Head of caudate nucleus (tissue), 42 donors: ENCODE measurements around the gene ANKRD44.

Experiments
- DNase-seq, 42 donors: peaks; one replicate each; pipeline versions ENCODE4 v3.0.0 to v3.0.0-alpha.2; 2020 to 2021; ENCODE audit warnings: mixed read lengths in 7 of 42
- intact Hi-C: fragments of 100-400 bp; cut with DNase I; formaldehyde crosslinking; loops from one replicate; pipeline ENCODE4 v1.15.0; 2022

The ANKRD44 gene

GRCh38 chr2:197217541-197217940 is 93.0 kb downstream of the ANKRD44 start:
- DNase-seq = no peak
- intact Hi-C loops = no loop called here

GRCh38 chr2:197216361-197216979 is 94.1 kb downstream of the ANKRD44 start:
- intact Hi-C loops = no loop called here

GRCh38 chr2:197215748-197216360 is 94.7 kb downstream of the ANKRD44 start:
- DNase-seq = no peak
- intact Hi-C loops = no loop called here

More at GRCh38 chr2:197216361-197216979, 94.1 kb downstream of the ANKRD44 start:
- no peak for DNase-seq

- peak in 14 of 42 donors; percentile 7 to 56 (median 24) for DNase-seq
- intact Hi-C loops = no loop called here
These were observed 98.0 kb downstream of the ANKRD44 start for GRCh38 chr2:197212344-197213262.

GRCh38 chr2:197211881-197212342 is 98.7 kb downstream of the ANKRD44 start:
- DNase-seq = peak in 1 of 42 donors; percentile 42
- intact Hi-C loops = no loop called here

- intact Hi-C loops = no loop called here
- DNase-seq = no peak
These were observed 100.2 kb downstream of the ANKRD44 start for GRCh38 chr2:197210430-197210829.

GRCh38 chr2:197209742-197210408 is 100.7 kb downstream of the ANKRD44 start:
- intact Hi-C loops = no loop called here
- DNase-seq = no peak

- intact Hi-C loops = no loop called here
- no peak for DNase-seq
These were observed 101.3 kb downstream of the ANKRD44 start for GRCh38 chr2:197209246-197209645.

- no peak for DNase-seq
- intact Hi-C loops = no loop called here
These were observed 101.7 kb downstream of the ANKRD44 start for GRCh38 chr2:197208841-197209240.

- no peak for DNase-seq
- intact Hi-C loops = no loop called here
These were observed 102.6 kb downstream of the ANKRD44 start for GRCh38 chr2:197208024-197208423.

GRCh38 chr2:197207598-197207997 is 103.0 kb downstream of the ANKRD44 start:
- no peak for DNase-seq
- intact Hi-C loops = no loop called here

- intact Hi-C loops = no loop called here
- no peak for DNase-seq
These were observed 103.5 kb downstream of the ANKRD44 start for GRCh38 chr2:197207106-197207505.

- DNase-seq = no peak
- intact Hi-C loops = no loop called here
These were observed 104.9 kb downstream of the ANKRD44 start for GRCh38 chr2:197205585-197206215.

- DNase-seq = no peak
- intact Hi-C loops = no loop called here
These were observed 105.9 kb downstream of the ANKRD44 start for GRCh38 chr2:197204519-197205250.

- no peak for DNase-seq
- intact Hi-C loops = no loop called here
These were observed 108.7 kb downstream of the ANKRD44 start for GRCh38 chr2:197201874-197202273.

- intact Hi-C loops = no loop called here
- no peak for DNase-seq
These were observed 109.9 kb downstream of the ANKRD44 start for GRCh38 chr2:197200762-197201058.

GRCh38 chr2:197200051-197200761 is 110.4 kb downstream of the ANKRD44 start:
- no peak for DNase-seq
- intact Hi-C loops = no loop called here

GRCh38 chr2:197198890-197199289 is 111.7 kb downstream of the ANKRD44 start:
- intact Hi-C loops = no loop called here
- peak in 40 of 42 donors; percentile 11 to 64 (median 35) for DNase-seq
